GM10248 (cell line): ENCODE results near the gene CUX1.
A peak's percentile ranks its signal among the peaks of the same experiment; 100 is the strongest.

ENCODE experiments used
- CTCF ChIA-PET: fragments of 300-600 bp; sonication (Branson Sonifier 250); formaldehyde crosslinking; extraction: SDS; loops from one replicate; lab custom pipeline; 2021; ENCODE audit warnings: antibody characterized with exemption; lab: Yijun Ruan, JAX
- POLR2A ChIA-PET: fragments of 350-650 bp; sonication (Branson Sonifier 250); formaldehyde crosslinking; extraction: SDS; loops from one replicate; lab custom pipeline; 2020; ENCODE audit warnings: antibody characterized with exemption; lab: Yijun Ruan, JAX
- DNase-seq: peaks from one replicate; pipeline ENCODE4 v3.0.0; 2012; ENCODE audit errors: extremely low spot score
- TF ChIP-seq, protein P1 (sequence below): IDR thresholded peaks from 2 replicates; pipeline ENCODE4 v1.5.1; 2012; ENCODE audit warnings: mild to moderate bottlenecking, low read depth; ENCODE audit errors: extremely low read depth, missing control alignments, control extremely low read depth

Gene CUX1

DNA sequence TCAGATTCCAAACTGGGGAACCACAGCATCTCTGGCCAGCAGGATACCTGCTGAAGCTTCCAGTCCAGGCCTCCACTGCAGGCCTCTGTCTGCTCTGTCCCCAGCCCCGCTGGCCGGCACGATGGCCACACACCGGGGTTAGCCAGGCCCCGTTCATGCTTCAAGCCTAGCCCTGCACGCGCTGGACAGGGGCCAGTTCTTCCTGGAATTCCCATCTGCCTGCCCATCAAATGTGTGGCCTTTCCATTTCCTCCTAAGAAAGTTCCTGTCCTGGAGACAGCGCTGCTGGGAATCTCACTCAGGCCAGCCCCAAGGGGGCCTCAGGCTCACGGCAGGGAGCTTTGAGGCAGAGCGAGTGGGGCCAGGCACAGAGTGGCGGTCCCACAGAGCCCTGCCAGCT is 487.2 kb downstream of the CUX1 start:
- ChIA-PET CTCF (interaction anchor here (0.8 to 2.1 kb wide), 4 partner anchors 13 to 87 kb away, joined by 3 to 13 read pairs (median 3); no protein-coding TSS in a partner anchor), POLR2A (no interaction called here)
- no peak for DNase-seq
- TF ChIP-seq, protein P1, sequence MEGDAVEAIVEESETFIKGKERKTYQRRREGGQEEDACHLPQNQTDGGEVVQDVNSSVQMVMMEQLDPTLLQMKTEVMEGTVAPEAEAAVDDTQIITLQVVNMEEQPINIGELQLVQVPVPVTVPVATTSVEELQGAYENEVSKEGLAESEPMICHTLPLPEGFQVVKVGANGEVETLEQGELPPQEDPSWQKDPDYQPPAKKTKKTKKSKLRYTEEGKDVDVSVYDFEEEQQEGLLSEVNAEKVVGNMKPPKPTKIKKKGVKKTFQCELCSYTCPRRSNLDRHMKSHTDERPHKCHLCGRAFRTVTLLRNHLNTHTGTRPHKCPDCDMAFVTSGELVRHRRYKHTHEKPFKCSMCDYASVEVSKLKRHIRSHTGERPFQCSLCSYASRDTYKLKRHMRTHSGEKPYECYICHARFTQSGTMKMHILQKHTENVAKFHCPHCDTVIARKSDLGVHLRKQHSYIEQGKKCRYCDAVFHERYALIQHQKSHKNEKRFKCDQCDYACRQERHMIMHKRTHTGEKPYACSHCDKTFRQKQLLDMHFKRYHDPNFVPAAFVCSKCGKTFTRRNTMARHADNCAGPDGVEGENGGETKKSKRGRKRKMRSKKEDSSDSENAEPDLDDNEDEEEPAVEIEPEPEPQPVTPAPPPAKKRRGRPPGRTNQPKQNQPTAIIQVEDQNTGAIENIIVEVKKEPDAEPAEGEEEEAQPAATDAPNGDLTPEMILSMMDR: no peak

DNA sequence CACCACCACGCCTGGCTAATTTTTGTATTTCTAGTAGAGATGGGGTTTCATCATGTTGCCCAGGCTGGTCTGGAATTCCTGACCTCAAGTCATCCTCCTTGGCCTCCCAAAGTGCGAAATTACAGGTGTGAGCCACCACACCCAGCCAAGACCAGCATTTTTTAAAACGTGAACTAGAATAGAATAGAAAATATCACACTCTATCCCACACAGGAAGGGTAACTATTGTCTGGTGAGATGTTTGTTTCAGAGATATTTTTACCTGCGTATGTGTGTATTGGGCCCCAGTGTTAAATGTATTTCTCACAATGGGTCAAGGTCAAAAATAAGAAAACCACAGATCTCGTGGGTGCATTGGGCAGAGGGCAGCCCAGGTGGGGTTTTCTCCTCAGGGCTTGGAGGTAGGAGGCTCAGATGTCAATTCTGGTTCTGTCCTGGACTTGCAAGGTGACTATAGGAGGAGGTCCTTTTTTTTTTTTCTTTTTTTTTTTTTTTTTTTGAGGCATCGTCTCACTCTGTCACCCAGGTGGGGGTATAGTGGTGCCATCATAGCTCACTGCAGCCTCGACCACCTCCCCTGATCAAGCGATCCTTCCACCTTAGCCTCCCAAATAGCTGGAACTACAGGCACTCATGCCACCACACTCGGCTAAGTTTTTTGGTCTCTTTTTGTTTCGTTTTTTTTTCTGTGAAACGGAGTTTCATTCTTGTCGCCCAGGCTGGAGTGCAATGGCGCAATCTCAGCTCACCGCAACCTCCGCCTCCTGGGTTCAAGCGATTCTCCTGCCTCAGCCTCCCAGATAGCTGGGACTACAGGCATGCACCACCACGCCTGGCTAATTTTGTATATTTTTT is 488.2 kb downstream of the CUX1 start:
- CTCF ChIA-PET: interaction anchor here (2.3 kb wide), 1 partner anchor 27 kb away, joined by 5 read pairs; no protein-coding TSS in a partner anchor
- TF ChIP-seq, protein P1: no peak
- POLR2A ChIA-PET: no interaction called here

DNA sequence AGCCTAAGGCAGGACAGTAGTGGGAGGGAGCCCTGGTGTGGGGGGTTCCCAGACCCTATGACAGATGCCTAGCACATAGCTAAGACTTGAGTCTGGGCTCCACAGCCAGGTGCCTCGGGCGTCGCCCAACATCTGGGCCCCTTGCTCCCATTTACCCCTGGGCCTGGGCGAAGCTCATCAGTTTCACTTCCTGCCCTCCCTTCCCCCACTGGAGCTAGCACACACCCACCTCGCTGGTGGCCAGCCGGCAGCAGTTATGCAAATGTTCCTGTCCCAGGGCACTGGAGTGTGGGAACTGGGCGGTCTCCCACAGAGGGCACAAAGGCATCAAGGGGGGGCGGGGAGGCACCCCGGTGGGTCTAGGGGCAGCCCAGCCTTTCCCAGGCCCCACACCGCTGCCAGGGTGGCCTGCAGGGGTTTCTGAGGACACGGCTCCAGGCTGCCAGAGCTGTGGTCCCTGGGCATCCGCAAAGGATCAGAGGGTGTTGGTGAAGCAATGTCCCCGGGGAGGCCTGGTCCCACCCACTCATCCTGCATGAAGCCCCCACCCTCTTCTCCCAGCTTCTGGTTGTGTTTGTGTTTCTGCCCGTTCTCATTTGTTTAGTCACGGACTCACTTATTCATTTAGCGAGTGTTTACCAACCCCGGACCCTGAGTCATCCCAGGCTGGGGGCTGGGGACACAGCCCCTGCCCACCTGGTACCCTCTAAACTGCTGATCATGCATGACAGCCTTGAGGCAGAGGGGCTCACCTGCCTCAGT is 489.7 kb downstream of the CUX1 start:
- peak; percentile 83 for DNase-seq
- TF ChIP-seq, protein P1: no peak
- ChIA-PET POLR2A (interaction anchor here (1.1 kb wide), 1 partner anchor 18 kb away, joined by 3 read pairs; no protein-coding TSS in a partner anchor), CTCF (interaction anchor here (0.8 to 2.3 kb wide), 5 partner anchors 11 to 29 kb away, joined by 3 to 5 read pairs (median 4); no protein-coding TSS in a partner anchor)

More for the DNA sequence above, 488.2 kb downstream of the CUX1 start:
- peak; percentile 56 for DNase-seq

DNA sequence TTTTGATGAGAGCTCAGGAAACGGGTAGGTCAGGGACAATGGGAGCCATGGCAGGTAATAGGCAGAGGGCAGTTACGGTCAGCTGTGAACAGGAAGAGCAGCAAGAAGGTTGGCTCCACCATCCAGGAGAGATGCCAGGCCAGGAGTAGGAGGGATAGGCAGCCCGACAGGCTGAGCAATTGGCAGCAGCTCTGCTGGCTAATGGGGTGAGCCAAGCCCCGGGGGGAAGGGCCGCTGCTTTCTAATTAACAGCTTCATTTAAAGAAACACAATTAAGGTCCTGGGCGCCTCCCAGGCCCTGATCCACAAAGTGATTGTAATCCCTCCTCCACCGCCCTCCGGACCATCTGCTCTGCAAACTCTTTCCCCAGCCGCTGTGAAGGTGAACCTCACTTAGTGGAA is 493.0 kb downstream of the CUX1 start:
- ChIA-PET CTCF (interaction anchor here (1.1 to 1.4 kb wide), 2 partner anchors 9 to 16 kb away, joined by 3 to 4 read pairs; no protein-coding TSS in a partner anchor), POLR2A (no interaction called here)
- DNase-seq: no peak
- TF ChIP-seq, protein P1: no peak

DNA sequence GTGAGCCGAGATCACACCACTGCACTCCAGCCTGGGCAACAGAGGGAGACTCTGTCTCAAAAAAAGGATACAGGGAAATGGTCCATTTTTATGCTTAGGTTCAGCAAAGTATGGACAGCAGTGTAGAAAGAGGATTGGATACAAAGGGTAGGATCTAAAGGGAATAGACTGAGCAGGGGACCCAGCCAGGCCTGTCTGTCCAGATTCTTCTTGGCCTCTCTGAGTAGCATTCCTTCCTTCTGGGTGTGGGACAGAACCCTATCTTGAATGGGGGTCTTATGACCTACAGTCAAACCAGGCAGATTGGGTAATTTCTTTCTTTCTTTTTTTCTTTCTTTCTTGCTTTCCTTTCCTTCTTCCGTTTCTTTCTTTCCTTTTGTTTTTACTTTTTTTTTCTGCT is 494.9 kb downstream of the CUX1 start:
- TF ChIP-seq, protein P1: no peak
- no peak for DNase-seq
- ChIA-PET CTCF (interaction anchor here (0.9 to 1.6 kb wide), 3 partner anchors 9 to 33 kb away, joined by 3 to 4 read pairs (median 3); no protein-coding TSS in a partner anchor), POLR2A (no interaction called here)
